ENCODE data around the gene C1orf52.

DNA sequence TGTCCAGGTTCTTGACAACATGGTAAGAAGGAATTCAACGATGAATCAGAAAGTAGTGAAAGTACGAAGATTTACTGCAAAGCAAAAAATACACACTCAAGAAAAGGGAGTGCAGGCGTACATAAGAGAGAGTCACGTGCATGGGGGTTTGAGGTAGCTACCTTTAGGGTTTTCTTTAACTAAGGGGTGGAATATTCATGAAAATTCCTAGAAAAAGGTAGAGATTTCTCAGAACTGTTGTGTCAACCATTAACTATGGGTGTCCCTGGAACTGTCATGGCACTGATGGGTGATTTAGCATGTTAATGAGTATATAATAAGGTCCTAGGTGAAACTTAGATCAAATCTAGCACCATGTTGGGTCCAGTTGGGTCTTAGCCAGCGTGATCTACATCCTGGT, 36.1 kb downstream of the C1orf52 start:
- TF ChIP-seq, protein P1, sequence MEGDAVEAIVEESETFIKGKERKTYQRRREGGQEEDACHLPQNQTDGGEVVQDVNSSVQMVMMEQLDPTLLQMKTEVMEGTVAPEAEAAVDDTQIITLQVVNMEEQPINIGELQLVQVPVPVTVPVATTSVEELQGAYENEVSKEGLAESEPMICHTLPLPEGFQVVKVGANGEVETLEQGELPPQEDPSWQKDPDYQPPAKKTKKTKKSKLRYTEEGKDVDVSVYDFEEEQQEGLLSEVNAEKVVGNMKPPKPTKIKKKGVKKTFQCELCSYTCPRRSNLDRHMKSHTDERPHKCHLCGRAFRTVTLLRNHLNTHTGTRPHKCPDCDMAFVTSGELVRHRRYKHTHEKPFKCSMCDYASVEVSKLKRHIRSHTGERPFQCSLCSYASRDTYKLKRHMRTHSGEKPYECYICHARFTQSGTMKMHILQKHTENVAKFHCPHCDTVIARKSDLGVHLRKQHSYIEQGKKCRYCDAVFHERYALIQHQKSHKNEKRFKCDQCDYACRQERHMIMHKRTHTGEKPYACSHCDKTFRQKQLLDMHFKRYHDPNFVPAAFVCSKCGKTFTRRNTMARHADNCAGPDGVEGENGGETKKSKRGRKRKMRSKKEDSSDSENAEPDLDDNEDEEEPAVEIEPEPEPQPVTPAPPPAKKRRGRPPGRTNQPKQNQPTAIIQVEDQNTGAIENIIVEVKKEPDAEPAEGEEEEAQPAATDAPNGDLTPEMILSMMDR (CRISPR knock-in tag; IDR thresholded peaks at IDR 0.05): no peak
- no peak for TF ChIP-seq MAZ (IDR thresholded peaks at IDR 0.05; ENCODE audit: borderline replicate concordance, low read depth, low read length)
- TF ChIP-seq MAZ (CRISPR knock-in tag; IDR thresholded peaks at IDR 0.05; ENCODE audit: low read depth): no peak
- TF ChIP-seq ZFP1 (CRISPR knock-in tag; IDR thresholded peaks at IDR 0.05): no peak
- TF ChIP-seq, protein P2, sequence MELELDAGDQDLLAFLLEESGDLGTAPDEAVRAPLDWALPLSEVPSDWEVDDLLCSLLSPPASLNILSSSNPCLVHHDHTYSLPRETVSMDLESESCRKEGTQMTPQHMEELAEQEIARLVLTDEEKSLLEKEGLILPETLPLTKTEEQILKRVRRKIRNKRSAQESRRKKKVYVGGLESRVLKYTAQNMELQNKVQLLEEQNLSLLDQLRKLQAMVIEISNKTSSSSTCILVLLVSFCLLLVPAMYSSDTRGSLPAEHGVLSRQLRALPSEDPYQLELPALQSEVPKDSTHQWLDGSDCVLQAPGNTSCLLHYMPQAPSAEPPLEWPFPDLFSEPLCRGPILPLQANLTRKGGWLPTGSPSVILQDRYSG (CRISPR knock-in tag; IDR thresholded peaks at IDR 0.05): no peak
- no peak for TF ChIP-seq ZSCAN12 (CRISPR knock-in tag; IDR thresholded peaks at IDR 0.05)
- TF ChIP-seq, protein P3, sequence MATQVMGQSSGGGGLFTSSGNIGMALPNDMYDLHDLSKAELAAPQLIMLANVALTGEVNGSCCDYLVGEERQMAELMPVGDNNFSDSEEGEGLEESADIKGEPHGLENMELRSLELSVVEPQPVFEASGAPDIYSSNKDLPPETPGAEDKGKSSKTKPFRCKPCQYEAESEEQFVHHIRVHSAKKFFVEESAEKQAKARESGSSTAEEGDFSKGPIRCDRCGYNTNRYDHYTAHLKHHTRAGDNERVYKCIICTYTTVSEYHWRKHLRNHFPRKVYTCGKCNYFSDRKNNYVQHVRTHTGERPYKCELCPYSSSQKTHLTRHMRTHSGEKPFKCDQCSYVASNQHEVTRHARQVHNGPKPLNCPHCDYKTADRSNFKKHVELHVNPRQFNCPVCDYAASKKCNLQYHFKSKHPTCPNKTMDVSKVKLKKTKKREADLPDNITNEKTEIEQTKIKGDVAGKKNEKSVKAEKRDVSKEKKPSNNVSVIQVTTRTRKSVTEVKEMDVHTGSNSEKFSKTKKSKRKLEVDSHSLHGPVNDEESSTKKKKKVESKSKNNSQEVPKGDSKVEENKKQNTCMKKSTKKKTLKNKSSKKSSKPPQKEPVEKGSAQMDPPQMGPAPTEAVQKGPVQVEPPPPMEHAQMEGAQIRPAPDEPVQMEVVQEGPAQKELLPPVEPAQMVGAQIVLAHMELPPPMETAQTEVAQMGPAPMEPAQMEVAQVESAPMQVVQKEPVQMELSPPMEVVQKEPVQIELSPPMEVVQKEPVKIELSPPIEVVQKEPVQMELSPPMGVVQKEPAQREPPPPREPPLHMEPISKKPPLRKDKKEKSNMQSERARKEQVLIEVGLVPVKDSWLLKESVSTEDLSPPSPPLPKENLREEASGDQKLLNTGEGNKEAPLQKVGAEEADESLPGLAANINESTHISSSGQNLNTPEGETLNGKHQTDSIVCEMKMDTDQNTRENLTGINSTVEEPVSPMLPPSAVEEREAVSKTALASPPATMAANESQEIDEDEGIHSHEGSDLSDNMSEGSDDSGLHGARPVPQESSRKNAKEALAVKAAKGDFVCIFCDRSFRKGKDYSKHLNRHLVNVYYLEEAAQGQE (IDR thresholded peaks at IDR 0.05; ENCODE audit: borderline replicate concordance in 1 of 2, low read depth in 1 of 2, low read length in 2 of 2): no peak
- TF ChIP-seq ZNF274 (CRISPR knock-in tag; IDR thresholded peaks at IDR 0.05): no peak
- no peak for TF ChIP-seq GABPA (IDR thresholded peaks at IDR 0.05; ENCODE audit: low read depth, low read length)
- no peak for TF ChIP-seq GABPA (CRISPR knock-in tag; IDR thresholded peaks at IDR 0.05; ENCODE audit: low read depth)
- TF ChIP-seq FOXA1 (IDR thresholded peaks at IDR 0.05): no peak
- no peak for TF ChIP-seq FOXA1 (CRISPR knock-in tag; IDR thresholded peaks at IDR 0.05)
- TF ChIP-seq ZBTB1 (CRISPR knock-in tag; IDR thresholded peaks at IDR 0.05; ENCODE audit: borderline replicate concordance): no peak
- TF ChIP-seq, protein P4, sequence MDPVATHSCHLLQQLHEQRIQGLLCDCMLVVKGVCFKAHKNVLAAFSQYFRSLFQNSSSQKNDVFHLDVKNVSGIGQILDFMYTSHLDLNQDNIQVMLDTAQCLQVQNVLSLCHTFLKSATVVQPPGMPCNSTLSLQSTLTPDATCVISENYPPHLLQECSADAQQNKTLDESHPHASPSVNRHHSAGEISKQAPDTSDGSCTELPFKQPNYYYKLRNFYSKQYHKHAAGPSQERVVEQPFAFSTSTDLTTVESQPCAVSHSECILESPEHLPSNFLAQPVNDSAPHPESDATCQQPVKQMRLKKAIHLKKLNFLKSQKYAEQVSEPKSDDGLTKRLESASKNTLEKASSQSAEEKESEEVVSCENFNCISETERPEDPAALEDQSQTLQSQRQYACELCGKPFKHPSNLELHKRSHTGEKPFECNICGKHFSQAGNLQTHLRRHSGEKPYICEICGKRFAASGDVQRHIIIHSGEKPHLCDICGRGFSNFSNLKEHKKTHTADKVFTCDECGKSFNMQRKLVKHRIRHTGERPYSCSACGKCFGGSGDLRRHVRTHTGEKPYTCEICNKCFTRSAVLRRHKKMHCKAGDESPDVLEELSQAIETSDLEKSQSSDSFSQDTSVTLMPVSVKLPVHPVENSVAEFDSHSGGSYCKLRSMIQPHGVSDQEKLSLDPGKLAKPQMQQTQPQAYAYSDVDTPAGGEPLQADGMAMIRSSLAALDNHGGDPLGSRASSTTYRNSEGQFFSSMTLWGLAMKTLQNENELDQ (CRISPR knock-in tag; IDR thresholded peaks at IDR 0.05; ENCODE audit: borderline replicate concordance): no peak
- TF ChIP-seq, protein P5, sequence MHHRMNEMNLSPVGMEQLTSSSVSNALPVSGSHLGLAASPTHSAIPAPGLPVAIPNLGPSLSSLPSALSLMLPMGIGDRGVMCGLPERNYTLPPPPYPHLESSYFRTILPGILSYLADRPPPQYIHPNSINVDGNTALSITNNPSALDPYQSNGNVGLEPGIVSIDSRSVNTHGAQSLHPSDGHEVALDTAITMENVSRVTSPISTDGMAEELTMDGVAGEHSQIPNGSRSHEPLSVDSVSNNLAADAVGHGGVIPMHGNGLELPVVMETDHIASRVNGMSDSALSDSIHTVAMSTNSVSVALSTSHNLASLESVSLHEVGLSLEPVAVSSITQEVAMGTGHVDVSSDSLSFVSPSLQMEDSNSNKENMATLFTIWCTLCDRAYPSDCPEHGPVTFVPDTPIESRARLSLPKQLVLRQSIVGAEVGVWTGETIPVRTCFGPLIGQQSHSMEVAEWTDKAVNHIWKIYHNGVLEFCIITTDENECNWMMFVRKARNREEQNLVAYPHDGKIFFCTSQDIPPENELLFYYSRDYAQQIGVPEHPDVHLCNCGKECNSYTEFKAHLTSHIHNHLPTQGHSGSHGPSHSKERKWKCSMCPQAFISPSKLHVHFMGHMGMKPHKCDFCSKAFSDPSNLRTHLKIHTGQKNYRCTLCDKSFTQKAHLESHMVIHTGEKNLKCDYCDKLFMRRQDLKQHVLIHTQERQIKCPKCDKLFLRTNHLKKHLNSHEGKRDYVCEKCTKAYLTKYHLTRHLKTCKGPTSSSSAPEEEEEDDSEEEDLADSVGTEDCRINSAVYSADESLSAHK (CRISPR knock-in tag; IDR thresholded peaks at IDR 0.05; ENCODE audit: borderline replicate concordance): no peak

All from HepG2 (cell line).